ENCODE data around the gene MICU1. TPM values are rescaled to one million over a fixed set of nuclear protein-coding genes. Genes with fewer than 3 reads are reported as not detected.

MICU1 gene
- polyA plus RNA-seq, 1 of the 3 experiments (the other 2 are of a cell fraction): 24.6 TPM

GRCh38 chr10:72502581-72502980 is 123.3 kb downstream of the MICU1 start:
- H2AFZ ChIP-seq (ENCODE audit: low read depth): no peak overlapping the region
- POLR2A ChIA-PET: no interaction called here
- DNase-seq: no peak
- TF ChIP-seq FOXM1 (IDR thresholded peaks at IDR 0.05; ENCODE audit: low read depth) (no peak), EZH2phosphoT487 (IDR thresholded peaks at IDR 0.05; ENCODE audit: borderline replicate concordance, low read depth) (no peak), FOSL2 (IDR thresholded peaks at IDR 0.05; ENCODE audit: borderline replicate concordance, low read depth) (no peak), MXI1 (IDR thresholded peaks at IDR 0.05; ENCODE audit: low read depth, low read length) (no peak), CHD2 (IDR thresholded peaks at IDR 0.05; ENCODE audit: low read length, partially characterized antibody) (no peak), YY1 (IDR thresholded peaks at IDR 0.05; ENCODE audit: low read depth) (no peak), TCF12 (IDR thresholded peaks at IDR 0.05) (no peak), RCOR1 (IDR thresholded peaks at IDR 0.05; ENCODE audit: low read length) (no peak), MAX (IDR thresholded peaks at IDR 0.05; ENCODE audit: low read depth) (no peak)
- no peaks in the 10 kb centered on the region for H3K9me2 ChIP-seq
- no peak overlapping the region for H3K27ac ChIP-seq (ENCODE audit: low read depth in 2 of 2, low read length in 1 of 2)
- H3K36me3 ChIP-seq (replicated peaks in 1 of 2; ENCODE audit: control insufficient read depth in 1 of 2, insufficient read depth in 2 of 2, low read length in 1 of 2): peaks cover 0 to 18% of the 10 kb centered on the region in 2 experiments
- no peaks in the 10 kb centered on the region for H3K4me1 ChIP-seq (ENCODE audit: control insufficient read depth in 1 of 2, insufficient read depth in 2 of 2, low read depth in 1 of 2, low read length in 1 of 2)
- CTCF ChIA-PET: no interaction called here
- H3K4me3 ChIP-seq (ENCODE audit: low read depth in 2 of 2, low read length in 1 of 2): no peak overlapping the region
- H3K27me3 ChIP-seq (ENCODE audit: insufficient read depth): no peaks in the 10 kb centered on the region
- WGBS (ENCODE audit: low lambda C conversion rate): 91% methylated on average over 3 of the region's 3 CpGs
- 0 out of 2 replicates have a peak, but pooled peaks cover 5% of the 10 kb centered on the region for H3K9me3 ChIP-seq
- no peak overlapping the region for H3K4me2 ChIP-seq
- no peaks in the 10 kb centered on the region for H4K20me1 ChIP-seq (ENCODE audit: insufficient read depth)
- H3F3A ChIP-seq (replicated peaks; ENCODE audit: insufficient read depth): peaks cover 5% of the 10 kb centered on the region
- H3K9ac ChIP-seq: no peak overlapping the region
- H3K79me2 ChIP-seq (ENCODE audit: insufficient read depth): no peaks in the 10 kb centered on the region

GRCh38 chr10:72499701-72500100 is 126.2 kb downstream of the MICU1 start:
- H3K4me3 ChIP-seq (ENCODE audit: low read depth in 2 of 2, low read length in 1 of 2): no peak overlapping the region
- TF ChIP-seq IRF3 (IDR thresholded peaks at IDR 0.05; ENCODE audit: low read depth, low read length) (no peak), POLR2AphosphoS5 (IDR thresholded peaks at IDR 0.05; ENCODE audit: low read depth, low read length) (no peak), FOXM1 (IDR thresholded peaks at IDR 0.05; ENCODE audit: low read depth) (no peak), ELF1 (IDR thresholded peaks at IDR 0.05) (no peak), FOSL2 (IDR thresholded peaks at IDR 0.05; ENCODE audit: borderline replicate concordance, low read depth) (no peak), SMC3 (IDR thresholded peaks at IDR 0.05; ENCODE audit: low read depth, low read length) (no peak), TCF12 (IDR thresholded peaks at IDR 0.05) (no peak), USF1 (IDR thresholded peaks at IDR 0.05; ENCODE audit: borderline replicate concordance, low read depth) (no peak), RCOR1 (IDR thresholded peaks at IDR 0.05; ENCODE audit: low read length) (no peak), MEF2A (IDR thresholded peaks at IDR 0.05; ENCODE audit: borderline replicate concordance, low read depth) (no peak), RAD21 (IDR thresholded peaks at IDR 0.05; ENCODE audit: low read length) (no peak), GATA2 (CRISPR knock-in tag; IDR thresholded peaks at IDR 0.05) (no peak), ZBTB33 (IDR thresholded peaks at IDR 0.05; ENCODE audit: borderline replicate concordance, low read depth) (no peak)
- 36% methylated on average over 1 of the region's 1 CpG for WGBS (ENCODE audit: low lambda C conversion rate)
- H4K20me1 ChIP-seq (ENCODE audit: insufficient read depth): no peaks in the 10 kb centered on the region
- no peaks in the 10 kb centered on the region for H3K79me2 ChIP-seq (ENCODE audit: insufficient read depth)
- H2AFZ ChIP-seq (ENCODE audit: low read depth): no peak overlapping the region
- H3K36me3 ChIP-seq (replicated peaks in 1 of 2; ENCODE audit: control insufficient read depth in 1 of 2, insufficient read depth in 2 of 2, low read length in 1 of 2): peaks cover 0 to 14% of the 10 kb centered on the region in 2 experiments
- H3F3A ChIP-seq (replicated peaks; ENCODE audit: insufficient read depth): no peaks in the 10 kb centered on the region
- H3K9ac ChIP-seq: no peak overlapping the region
- ChIA-PET CTCF (interaction anchor here (1.1 to 1.5 kb wide), 2 partner anchors 15 to 135 kb away, joined by 3 read pairs; no protein-coding TSS in a partner anchor), POLR2A (no interaction called here)
- 0 out of 2 replicates have a peak, but pooled peaks cover 5% of the 10 kb centered on the region for H3K9me3 ChIP-seq
- no peak for DNase-seq
- no peaks in the 10 kb centered on the region for H3K9me2 ChIP-seq
- no peaks in the 10 kb centered on the region for H3K27me3 ChIP-seq (ENCODE audit: insufficient read depth)
- H3K4me2 ChIP-seq: no peak overlapping the region
- no peak overlapping the region for H3K27ac ChIP-seq (ENCODE audit: low read depth in 2 of 2, low read length in 1 of 2)
- no peaks in the 10 kb centered on the region for H3K4me1 ChIP-seq (ENCODE audit: control insufficient read depth in 1 of 2, insufficient read depth in 2 of 2, low read depth in 1 of 2, low read length in 1 of 2)
